AG09309 (cell line): ENCODE results near the gene NAT14.

Experiments used
- DNase-seq: peaks from one replicate; pipeline ENCODE4 v3.0.0-alpha.2; 2010; ENCODE audit warnings: low read depth
- H3K4me3 ChIP-seq: 2 replicates; pipeline ENCODE4 v1.5.1; 2011; ENCODE audit warnings: mild to moderate bottlenecking, low read depth, low read length, moderate library complexity; ENCODE audit not compliant: control insufficient read depth
- TF ChIP-seq, protein P1 (sequence below): IDR thresholded peaks from 2 replicates; pipeline ENCODE4 v1.5.1; 2011; ENCODE audit warnings: mild to moderate bottlenecking, low read depth, low read length, inconsistent platforms; ENCODE audit not compliant: insufficient read depth, control insufficient read depth; ENCODE audit errors: missing control alignments

The NAT14 gene

DNA sequence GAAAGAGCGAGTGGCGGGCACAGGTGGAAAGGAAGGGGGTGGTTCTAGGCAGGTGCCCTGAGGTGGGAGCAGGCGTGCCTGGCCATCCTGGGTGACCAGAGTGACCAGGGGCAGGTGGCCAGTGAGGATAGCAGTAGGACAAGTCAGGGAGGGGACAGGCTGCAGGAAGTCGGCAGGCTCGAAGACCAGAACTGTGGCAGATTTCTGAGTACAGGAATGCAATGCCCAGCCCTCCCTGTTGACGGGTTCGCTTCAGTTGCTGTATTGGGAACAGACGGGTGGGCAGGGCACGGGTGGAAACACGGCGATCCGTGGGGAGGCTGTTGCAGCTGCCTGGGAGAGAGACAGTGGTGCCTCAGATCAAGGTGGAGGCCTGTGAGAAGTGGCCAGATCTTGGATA is 6.6 kb upstream of the NAT14 start:
- TF ChIP-seq, protein P1, sequence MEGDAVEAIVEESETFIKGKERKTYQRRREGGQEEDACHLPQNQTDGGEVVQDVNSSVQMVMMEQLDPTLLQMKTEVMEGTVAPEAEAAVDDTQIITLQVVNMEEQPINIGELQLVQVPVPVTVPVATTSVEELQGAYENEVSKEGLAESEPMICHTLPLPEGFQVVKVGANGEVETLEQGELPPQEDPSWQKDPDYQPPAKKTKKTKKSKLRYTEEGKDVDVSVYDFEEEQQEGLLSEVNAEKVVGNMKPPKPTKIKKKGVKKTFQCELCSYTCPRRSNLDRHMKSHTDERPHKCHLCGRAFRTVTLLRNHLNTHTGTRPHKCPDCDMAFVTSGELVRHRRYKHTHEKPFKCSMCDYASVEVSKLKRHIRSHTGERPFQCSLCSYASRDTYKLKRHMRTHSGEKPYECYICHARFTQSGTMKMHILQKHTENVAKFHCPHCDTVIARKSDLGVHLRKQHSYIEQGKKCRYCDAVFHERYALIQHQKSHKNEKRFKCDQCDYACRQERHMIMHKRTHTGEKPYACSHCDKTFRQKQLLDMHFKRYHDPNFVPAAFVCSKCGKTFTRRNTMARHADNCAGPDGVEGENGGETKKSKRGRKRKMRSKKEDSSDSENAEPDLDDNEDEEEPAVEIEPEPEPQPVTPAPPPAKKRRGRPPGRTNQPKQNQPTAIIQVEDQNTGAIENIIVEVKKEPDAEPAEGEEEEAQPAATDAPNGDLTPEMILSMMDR: no peak
- DNase-seq: no peak
- no peak overlapping the region for H3K4me3 ChIP-seq

DNA sequence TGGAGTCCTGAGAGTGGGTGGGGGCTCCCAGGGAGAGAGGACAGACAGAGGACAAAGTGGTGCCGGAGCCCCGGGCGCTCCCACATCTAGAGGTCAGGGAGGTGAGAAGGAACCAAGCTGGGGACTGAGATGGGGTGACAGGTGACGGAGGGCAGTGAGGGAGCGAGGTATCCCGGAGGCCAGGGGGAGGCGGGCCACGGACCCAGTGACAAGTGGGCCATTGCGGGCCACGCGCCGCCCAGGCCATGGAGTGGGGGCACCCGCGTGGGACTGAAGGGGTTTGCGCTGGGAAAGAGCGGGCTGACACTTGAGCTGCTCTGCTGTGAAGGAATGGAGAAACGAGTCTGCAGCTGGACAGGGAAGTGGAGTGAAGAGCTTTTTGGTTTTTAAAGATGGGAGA is 5.9 kb upstream of the NAT14 start:
- DNase-seq: no peak
- TF ChIP-seq, protein P1: no peak
- no peak overlapping the region for H3K4me3 ChIP-seq

DNA sequence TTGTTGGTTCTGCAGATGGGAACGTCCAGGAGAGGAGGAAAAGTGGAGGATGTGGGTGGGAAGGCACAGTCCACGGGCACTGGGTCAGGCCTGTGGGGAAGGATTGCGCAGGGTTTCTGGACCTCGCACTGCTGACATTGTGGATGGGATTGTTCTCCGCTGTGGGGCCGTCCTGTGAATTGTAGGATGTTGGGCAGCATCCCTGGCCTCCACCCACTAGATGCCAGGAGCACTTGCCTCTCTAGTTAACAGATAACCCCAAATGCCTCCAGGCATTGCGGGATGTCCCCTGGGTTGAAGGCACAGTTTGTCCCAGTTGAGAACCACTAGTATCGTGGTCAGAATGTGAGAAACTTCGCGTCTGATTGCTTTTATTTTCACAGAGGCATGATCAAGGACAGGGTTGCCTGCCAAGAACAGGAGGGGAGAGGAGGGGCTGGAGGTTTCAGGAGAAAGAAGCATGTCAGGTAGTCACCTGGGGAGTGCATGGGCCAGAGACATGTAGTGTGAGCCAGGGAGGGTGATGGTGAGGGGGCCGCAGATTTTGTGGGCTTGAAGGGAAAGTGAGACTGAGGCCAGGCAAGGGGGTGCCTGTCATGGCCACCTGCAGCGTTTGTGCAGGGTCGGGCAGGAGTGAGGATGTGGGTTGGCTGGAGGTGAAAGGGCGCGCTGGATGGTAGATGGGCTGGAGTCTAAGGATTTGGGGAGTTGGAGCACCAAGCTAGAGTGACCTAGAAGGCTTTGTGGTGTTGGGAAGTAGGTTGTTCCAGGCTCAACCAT is 5.3 kb upstream of the NAT14 start:
- no peak for DNase-seq
- TF ChIP-seq, protein P1: no peak
- H3K4me3 ChIP-seq: no peak overlapping the region

DNA sequence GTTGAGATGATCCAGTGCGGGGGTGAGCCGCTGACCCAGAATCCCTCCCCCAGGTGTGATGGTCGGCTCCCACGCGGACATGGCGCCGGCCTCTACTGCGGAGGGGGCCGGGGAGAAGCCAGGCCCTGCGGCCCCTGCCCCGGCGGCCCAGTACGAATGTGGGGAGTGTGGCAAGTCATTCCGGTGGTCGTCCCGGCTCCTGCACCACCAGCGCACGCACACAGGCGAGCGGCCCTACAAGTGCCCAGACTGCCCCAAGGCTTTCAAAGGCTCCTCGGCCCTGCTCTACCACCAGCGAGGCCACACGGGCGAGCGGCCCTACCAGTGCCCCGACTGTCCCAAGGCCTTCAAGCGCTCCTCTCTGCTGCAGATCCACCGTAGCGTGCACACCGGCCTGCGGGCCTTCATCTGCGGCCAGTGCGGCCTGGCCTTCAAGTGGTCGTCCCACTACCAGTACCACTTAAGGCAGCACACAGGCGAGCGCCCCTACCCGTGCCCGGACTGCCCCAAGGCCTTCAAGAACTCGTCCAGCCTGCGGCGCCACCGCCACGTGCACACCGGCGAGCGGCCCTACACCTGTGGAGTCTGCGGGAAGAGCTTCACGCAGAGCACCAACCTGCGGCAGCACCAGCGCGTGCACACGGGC is 3.7 kb upstream of the NAT14 start:
- no peak overlapping the region for H3K4me3 ChIP-seq
- no peak for DNase-seq
- TF ChIP-seq, protein P1: no peak

DNA sequence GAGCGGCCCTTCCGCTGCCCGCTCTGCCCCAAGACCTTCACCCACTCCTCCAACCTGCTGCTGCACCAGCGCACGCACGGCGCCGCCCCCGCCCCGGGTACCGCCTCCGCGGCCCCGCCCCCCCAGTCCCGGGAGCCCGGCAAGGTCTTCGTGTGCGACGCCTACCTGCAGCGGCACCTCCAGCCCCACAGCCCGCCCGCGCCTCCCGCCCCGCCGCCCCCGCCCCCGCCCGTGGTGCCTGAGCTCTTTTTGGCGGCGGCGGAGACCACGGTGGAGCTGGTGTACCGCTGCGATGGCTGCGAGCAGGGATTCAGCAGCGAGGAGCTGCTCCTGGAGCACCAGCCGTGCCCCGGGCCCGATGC is 3.2 kb upstream of the NAT14 start:
- no peak overlapping the region for H3K4me3 ChIP-seq
- DNase-seq: no peak
- TF ChIP-seq, protein P1: no peak

GRCh38 chr19:55482156-55482961 is 2.6 kb upstream of the NAT14 start:
- no peak for DNase-seq
- H3K4me3 ChIP-seq: no peak overlapping the region
- TF ChIP-seq, protein P1: no peak
